ENCODE results near the gene SERPINA6.
"Not testable (repeated sequence)": the region's sequence is repeated elsewhere in the genome, so short reads cannot be mapped to it uniquely, and the experiment has no call there.

Gene SERPINA6

DNA sequence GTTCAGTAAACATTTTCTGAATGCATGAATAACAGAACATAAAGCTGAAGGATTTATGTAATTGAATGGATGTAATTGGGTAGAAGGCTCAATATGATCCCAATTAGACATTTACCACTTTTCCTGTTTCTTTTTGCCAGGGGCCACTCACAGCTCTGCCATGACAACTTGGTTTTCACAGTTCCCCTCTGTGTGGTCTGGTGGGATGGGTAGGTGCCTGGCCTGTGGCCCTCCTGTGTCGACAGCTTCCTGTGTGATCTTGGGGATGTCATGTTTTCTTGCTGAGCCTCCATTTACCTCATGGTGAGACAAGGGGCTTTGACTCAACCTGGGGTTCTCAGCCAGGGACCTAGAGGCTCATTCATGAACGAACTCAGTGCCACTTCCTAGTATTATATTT is 17.5 kb downstream of the SERPINA6 start:
- no peak for DNase-seq (ENCODE audit: low read depth)
- H3K4me3 ChIP-seq (ENCODE audit: low read length): no peak overlapping the region
- no peak for TF ChIP-seq CTCF (conservative IDR thresholded peaks at IDR 0.05; ENCODE audit: low read depth, low read length)

GRCh38 chr14:94304243-94304642 is 18.9 kb downstream of the SERPINA6 start:
- H3K4me3 ChIP-seq (ENCODE audit: low read length): no peak overlapping the region
- no peak for TF ChIP-seq CTCF (conservative IDR thresholded peaks at IDR 0.05; ENCODE audit: low read depth, low read length)
- no peak for DNase-seq (ENCODE audit: low read depth)

DNA sequence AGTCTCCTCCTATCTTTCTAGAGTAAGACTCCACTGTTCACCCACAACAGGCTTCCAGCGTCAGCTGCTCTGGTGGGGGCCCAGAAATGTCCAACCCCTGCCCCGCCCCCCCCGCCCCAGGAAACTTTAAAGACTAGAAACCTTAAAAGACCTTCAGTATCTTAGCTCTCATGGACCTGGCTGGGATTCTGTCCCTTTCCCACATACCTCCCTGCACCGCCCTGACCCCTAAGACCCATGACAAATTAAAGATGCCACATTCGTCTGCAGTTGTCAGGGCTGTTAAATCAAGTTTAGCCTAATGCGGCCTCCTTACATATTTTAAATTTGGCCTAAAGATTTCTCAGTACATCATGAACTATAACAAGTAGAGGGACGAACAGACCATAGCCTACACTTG is 20.0 kb downstream of the SERPINA6 start:
- no peak for TF ChIP-seq CTCF (conservative IDR thresholded peaks at IDR 0.05; ENCODE audit: low read depth, low read length)
- H3K4me3 ChIP-seq (ENCODE audit: low read length): no peak overlapping the region

DNA sequence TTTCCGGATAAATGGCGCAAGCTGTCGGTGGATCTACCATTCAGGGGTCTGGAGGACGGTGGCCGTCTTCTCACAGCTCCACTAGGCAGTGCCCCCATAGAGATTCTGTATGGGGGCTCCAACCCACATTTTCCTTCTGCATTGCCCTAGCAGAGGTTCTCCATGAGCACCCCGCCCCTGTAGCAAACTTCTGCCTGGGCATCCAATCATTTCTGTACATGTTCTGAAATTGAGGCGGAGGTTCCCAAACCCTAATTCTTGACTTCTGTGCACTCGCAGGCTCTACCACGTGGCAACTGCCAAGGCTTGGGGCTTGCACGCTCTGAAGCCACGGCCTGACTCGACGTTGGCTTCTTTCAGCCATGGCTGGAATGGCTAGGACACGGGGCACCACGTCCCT is 25.0 kb downstream of the SERPINA6 start:
- no peak for DNase-seq (ENCODE audit: low read depth)

More for the DNA sequence above, 20.0 kb downstream of the SERPINA6 start:
- no peak for DNase-seq (ENCODE audit: low read depth)

GRCh38 chr14:94296181-94296545 is 27.0 kb downstream of the SERPINA6 start:
- DNase-seq (ENCODE audit: low read depth); H3K4me3 ChIP-seq (ENCODE audit: low read length): not testable (repeated sequence)

More for the DNA sequence above, 25.0 kb downstream of the SERPINA6 start:
- TF ChIP-seq CTCF (conservative IDR thresholded peaks at IDR 0.05; ENCODE audit: low read depth, low read length): no peak
- H3K4me3 ChIP-seq (ENCODE audit: low read length): no peak overlapping the region

- DNase-seq (ENCODE audit: low read depth): no peak
- no peak overlapping the region for H3K4me3 ChIP-seq (ENCODE audit: low read length)
- no peak for TF ChIP-seq CTCF (conservative IDR thresholded peaks at IDR 0.05; ENCODE audit: low read depth, low read length)
These were observed 27.6 kb downstream of the SERPINA6 start for GRCh38 chr14:94295360-94296180.

GRCh38 chr14:94293578-94293924 is 29.6 kb downstream of the SERPINA6 start:
- H3K4me3 ChIP-seq (ENCODE audit: low read length): no peak overlapping the region
- TF ChIP-seq CTCF (conservative IDR thresholded peaks at IDR 0.05; ENCODE audit: low read depth, low read length): no peak
- no peak for DNase-seq (ENCODE audit: low read depth)
